Central memory CD8-positive, alpha-beta T cell (primary cell): Measurements from ENCODE around the gene C14orf119.

Experiments used
- ATAC-seq: fragments of 150-1000 bp; cut with Tn5 transposase; replicated peaks from 2 replicates; pipeline ENCODE4 v1.10.0; 2022; ENCODE audit warnings: mild to moderate bottlenecking, moderate FRiP score, moderate number of reproducible peaks; ENCODE audit not compliant: poor library complexity, severe bottlenecking; ENCODE audit errors: extremely low read depth
- DNase-seq, 2 donors: peaks; one replicate each; pipeline ENCODE4 v3.0.0; 2021; ENCODE audit warnings: low spot score in 2 of 2
- H3K27ac Mint-ChIP-seq: one replicate; pipeline ENCODE4 v1.8.0; 2022; ENCODE audit warnings: low read depth, mild to moderate bottlenecking, moderate library complexity, mixed read lengths
- H3K27me3 Mint-ChIP-seq: one replicate; pipeline ENCODE4 v1.8.0; 2022; ENCODE audit warnings: mixed read lengths
- H3K36me3 Mint-ChIP-seq: one replicate; pipeline ENCODE4 v1.8.0; 2022; ENCODE audit warnings: mild to moderate bottlenecking, moderate library complexity, mixed read lengths; ENCODE audit not compliant: insufficient read depth
- H3K4me1 Mint-ChIP-seq: one replicate; pipeline ENCODE4 v1.8.0; 2022; ENCODE audit warnings: mixed read lengths
- H3K4me3 Mint-ChIP-seq: one replicate; pipeline ENCODE4 v1.8.0; 2022; ENCODE audit warnings: mild to moderate bottlenecking, moderate library complexity, mixed read lengths
- H3K9me3 Mint-ChIP-seq: one replicate; pipeline ENCODE4 v1.8.0; 2022; ENCODE audit warnings: mixed read lengths

The C14orf119 gene, protein sequence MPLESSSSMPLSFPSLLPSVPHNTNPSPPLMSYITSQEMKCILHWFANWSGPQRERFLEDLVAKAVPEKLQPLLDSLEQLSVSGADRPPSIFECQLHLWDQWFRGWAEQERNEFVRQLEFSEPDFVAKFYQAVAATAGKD

DNA sequence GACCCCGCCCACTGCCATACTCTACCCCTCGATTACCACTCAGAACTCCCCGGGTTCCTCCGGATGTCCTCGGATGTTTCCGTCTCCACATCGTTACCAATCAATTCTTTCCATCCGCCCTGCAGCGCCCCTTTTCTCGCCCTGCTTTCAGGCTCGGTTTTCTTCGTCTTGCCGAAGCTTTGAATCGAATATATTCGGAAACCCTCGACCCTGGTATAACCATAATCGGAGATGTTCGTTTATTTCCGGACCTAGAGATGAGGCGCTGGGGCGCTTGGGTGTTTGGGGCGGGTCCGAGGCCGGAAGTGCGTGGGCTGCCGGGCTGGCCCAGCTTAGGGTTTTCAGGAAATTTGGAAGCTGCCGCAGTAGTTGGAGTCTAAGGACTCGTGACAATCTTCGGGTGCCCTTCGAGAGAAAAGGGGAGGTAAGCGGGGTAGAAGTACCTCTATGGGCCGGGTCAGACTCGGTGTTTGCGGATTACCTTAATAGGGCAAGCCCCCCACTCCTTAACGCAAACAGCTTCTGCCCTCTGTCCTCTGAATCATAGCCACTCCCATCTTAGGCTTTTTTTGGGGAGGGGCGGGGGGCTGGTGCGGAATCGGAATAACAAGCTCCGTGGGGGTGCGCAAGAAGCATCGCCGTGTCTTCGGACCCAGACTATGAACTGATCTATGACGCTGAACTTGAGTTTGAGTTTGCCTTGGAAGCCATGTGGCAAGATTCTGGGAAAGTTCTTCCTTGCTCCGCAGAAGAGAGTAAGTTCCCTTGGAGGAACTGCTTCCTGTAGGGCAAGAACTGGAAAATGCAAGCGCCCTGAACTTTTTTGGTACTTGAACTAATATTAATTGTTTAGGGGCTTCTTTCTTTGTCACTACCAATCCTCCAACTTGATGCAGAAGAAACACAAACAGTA lies at the start of gene C14orf119:
TSS of gene C14orf119 (plus strand) at position 310 of the 913 bp plus-strand sequence. CDS start 2,154 bp downstream, outside the sequence.
- Mint-ChIP-seq H3K4me1 (peaks cover 22% of the 10 kb centered on the region), H3K27ac (no peak within 1 kb of the TSS), H3K36me3 (peaks cover 44% of the 10 kb centered on the region), H3K9me3 (no peaks in the 10 kb centered on the region), H3K27me3 (no peaks in the 10 kb centered on the region), H3K4me3 (no peak within 1 kb of the TSS)
- peak; percentile 88 for ATAC-seq
- DNase-seq = peak in 1 of 2 donors; percentile 100

DNA sequence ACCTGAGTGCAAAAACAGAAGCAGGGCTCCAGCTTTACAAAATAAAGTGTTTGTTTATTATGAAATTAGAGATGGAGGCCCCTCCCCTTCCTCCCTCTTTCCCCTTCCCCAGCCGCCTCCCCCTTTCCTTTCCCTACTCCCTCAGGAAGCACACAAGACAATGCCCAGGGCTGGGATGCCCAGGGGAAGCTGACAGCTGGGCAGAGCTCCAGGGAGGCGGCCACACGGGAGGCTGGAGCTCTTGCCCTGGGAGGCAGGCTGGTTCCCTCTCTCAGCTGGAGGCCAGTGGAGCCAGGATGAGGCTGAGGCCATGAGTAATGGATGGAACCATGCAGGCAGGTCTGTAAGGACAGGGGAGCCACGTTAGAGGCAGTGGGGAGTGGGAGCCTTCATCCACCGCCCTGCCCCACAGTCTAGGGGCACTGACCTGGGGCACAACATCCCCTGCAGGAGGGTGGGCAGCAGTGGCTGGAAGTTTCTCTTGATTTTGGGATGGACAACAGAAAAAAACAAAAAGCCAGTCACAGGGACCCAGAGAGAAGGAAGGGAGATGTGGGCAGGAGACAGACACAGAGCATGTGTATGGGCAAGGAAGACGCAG lies 48.2 kb upstream of the C14orf119 start:
- ATAC-seq (no peak), DNase-seq (no peak)
- Mint-ChIP-seq H3K4me1 (no peaks in the 10 kb centered on the region), H3K9me3 (no peaks in the 10 kb centered on the region), H3K27me3 (no peaks in the 10 kb centered on the region), H3K4me3 (no peak overlapping the region), H3K36me3 (no peaks in the 10 kb centered on the region), H3K27ac (no peak overlapping the region)

GRCh38 chr14:23047751-23048693 lies 47.3 kb upstream of the C14orf119 start:
- H3K4me1 Mint-ChIP-seq = no peaks in the 10 kb centered on the region
- no peak overlapping the region for H3K27ac Mint-ChIP-seq

GRCh38 chr14:23049011-23049410 lies 46.3 kb upstream of the C14orf119 start:
- Mint-ChIP-seq H3K27me3 (no peaks in the 10 kb centered on the region), H3K36me3 (no peaks in the 10 kb centered on the region), H3K27ac (no peak overlapping the region), H3K4me3 (no peak overlapping the region), H3K4me1 (no peaks in the 10 kb centered on the region), H3K9me3 (no peaks in the 10 kb centered on the region)
- DNase-seq = no peak
- no peak for ATAC-seq

More at GRCh38 chr14:23047751-23048693, 47.3 kb upstream of the C14orf119 start:
- Mint-ChIP-seq H3K4me3 (no peak overlapping the region), H3K27me3 (no peaks in the 10 kb centered on the region), H3K36me3 (no peaks in the 10 kb centered on the region), H3K9me3 (no peaks in the 10 kb centered on the region)
- ATAC-seq (no peak), DNase-seq (no peak)

GRCh38 chr14:23051141-23052057 lies 43.9 kb upstream of the C14orf119 start:
- H3K9me3 Mint-ChIP-seq = no peaks in the 10 kb centered on the region
- no peaks in the 10 kb centered on the region for H3K27me3 Mint-ChIP-seq
- no peaks in the 10 kb centered on the region for H3K36me3 Mint-ChIP-seq
- no peak overlapping the region for H3K4me3 Mint-ChIP-seq
- DNase-seq = no peak
- no peak overlapping the region for H3K27ac Mint-ChIP-seq
- ATAC-seq = no peak
- H3K4me1 Mint-ChIP-seq = peaks cover 7% of the 10 kb centered on the region

DNA sequence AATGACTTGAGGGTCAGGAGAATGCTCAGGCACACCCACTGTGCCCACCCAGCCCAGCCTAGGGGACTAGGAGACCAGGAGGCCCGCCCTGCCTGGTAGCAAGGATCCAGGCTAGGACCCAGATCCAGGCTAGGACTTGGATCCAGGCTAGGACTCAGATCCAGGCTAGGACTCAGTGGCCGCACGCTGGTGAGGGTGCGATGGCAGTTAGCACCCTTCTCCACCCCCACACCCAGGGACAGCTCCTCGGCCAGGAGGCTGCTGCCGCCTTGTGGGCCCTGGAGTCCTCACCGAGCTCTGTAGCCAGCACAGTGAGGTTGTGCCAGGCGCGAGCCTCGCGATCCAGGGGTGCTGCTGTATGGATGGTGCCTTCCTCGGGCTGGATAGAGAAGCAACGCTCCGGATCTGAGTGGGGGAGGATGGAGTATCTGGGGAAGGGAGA lies 43.1 kb upstream of the C14orf119 start:
- Mint-ChIP-seq H3K4me3 (no peak overlapping the region), H3K9me3 (no peaks in the 10 kb centered on the region), H3K27me3 (no peaks in the 10 kb centered on the region), H3K4me1 (peaks cover 15% of the 10 kb centered on the region), H3K36me3 (peaks cover 1% of the 10 kb centered on the region), H3K27ac (no peak overlapping the region)
- ATAC-seq (no peak), DNase-seq (no peak)

GRCh38 chr14:23052671-23053070 lies 42.6 kb upstream of the C14orf119 start:
- H3K9me3 Mint-ChIP-seq = no peaks in the 10 kb centered on the region
- DNase-seq = no peak
- H3K27ac Mint-ChIP-seq = no peak overlapping the region
- H3K4me1 Mint-ChIP-seq = peaks cover 15% of the 10 kb centered on the region
- H3K36me3 Mint-ChIP-seq = peaks cover 1% of the 10 kb centered on the region
- no peaks in the 10 kb centered on the region for H3K27me3 Mint-ChIP-seq
- H3K4me3 Mint-ChIP-seq = no peak overlapping the region
- ATAC-seq = no peak

- Mint-ChIP-seq H3K27me3 (no peaks in the 10 kb centered on the region), H3K9me3 (no peaks in the 10 kb centered on the region), H3K4me1 (peaks cover 21% of the 10 kb centered on the region), H3K27ac (no peak overlapping the region), H3K4me3 (no peak overlapping the region), H3K36me3 (peaks cover 7% of the 10 kb centered on the region)
- DNase-seq (no peak), ATAC-seq (no peak)
Measured at GRCh38 chr14:23053426-23053825, 41.9 kb upstream of the C14orf119 start.

- Mint-ChIP-seq H3K4me1 (peaks cover 21% of the 10 kb centered on the region), H3K27ac (no peak overlapping the region), H3K4me3 (no peak overlapping the region), H3K36me3 (peaks cover 12% of the 10 kb centered on the region), H3K9me3 (no peaks in the 10 kb centered on the region), H3K27me3 (no peaks in the 10 kb centered on the region)
- no peak for DNase-seq
- ATAC-seq = no peak
Measured at GRCh38 chr14:23054000-23054811, 41.1 kb upstream of the C14orf119 start.

GRCh38 chr14:23055147-23055550 lies 40.2 kb upstream of the C14orf119 start:
- no peak overlapping the region for H3K27ac Mint-ChIP-seq
- DNase-seq (no peak), ATAC-seq (no peak)
- peaks cover 21% of the 10 kb centered on the region for H3K4me1 Mint-ChIP-seq
- peaks cover 17% of the 10 kb centered on the region for H3K36me3 Mint-ChIP-seq
- H3K27me3 Mint-ChIP-seq = no peaks in the 10 kb centered on the region
- H3K4me3 Mint-ChIP-seq = no peak overlapping the region
- no peaks in the 10 kb centered on the region for H3K9me3 Mint-ChIP-seq
